NK-92 (cell line): Measurements from ENCODE around the gene HAGHL.
"Not testable (repeated sequence)": the region's sequence is repeated elsewhere in the genome, so short reads cannot be mapped to it uniquely, and the experiment has no call there.

Source experiments
- DNase-seq: peaks from one replicate; lab custom pipeline; 2025; ENCODE audit not compliant: unreplicated experiment; lab: John Stamatoyannopoulos, UW

HAGHL gene

GRCh38 chr16:751152-752006 lies 24.5 kb downstream of the HAGHL start:
- no peak for DNase-seq

- DNase-seq, result no peak
These were observed 25.1 kb downstream of the HAGHL start for GRCh38 chr16:752007-752312.

DNA sequence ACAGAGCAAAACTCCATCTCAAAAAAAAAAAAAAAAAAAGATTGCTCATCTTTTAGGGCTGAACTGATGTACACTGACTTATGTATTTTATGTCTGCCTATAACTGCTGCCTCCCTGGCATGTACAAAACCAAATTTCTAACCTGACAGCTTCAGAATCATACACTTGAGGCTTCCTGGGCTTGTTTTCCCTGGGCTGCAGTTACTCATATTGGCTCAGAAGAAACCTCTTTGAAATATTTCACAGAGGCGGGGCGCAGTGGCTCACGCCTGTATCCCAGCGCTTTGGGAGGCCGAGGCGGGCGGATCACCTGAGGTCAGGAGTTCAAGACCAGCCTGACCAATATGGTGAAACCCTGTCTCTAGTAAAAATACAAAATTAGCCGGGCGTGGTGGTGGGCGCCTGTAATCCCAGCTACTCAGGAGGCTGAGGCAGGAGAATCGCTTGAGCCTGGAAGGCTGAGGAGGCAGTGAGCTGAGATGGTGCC lies 27.3 kb downstream of the HAGHL start:
- not testable (repeated sequence) for DNase-seq

DNA sequence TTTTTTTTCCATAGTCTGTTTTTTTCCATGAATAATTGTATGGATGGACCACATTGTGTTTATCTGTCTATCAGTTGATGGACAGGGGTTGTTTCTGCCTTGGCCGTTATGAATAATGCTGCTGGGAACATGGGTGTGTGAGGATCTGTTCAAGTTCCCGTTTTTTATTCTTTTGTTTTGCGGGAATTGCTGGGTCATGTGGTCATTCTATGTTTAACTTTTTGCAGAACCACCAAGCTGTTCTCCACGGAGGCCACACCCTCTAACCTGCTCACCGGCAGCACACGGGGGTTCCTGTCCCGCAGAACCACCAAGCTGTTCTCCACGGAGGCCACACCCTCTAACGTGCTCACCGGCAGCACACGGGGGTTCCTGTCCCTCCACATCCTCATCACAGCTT lies 27.8 kb downstream of the HAGHL start:
- no peak for DNase-seq

DNA sequence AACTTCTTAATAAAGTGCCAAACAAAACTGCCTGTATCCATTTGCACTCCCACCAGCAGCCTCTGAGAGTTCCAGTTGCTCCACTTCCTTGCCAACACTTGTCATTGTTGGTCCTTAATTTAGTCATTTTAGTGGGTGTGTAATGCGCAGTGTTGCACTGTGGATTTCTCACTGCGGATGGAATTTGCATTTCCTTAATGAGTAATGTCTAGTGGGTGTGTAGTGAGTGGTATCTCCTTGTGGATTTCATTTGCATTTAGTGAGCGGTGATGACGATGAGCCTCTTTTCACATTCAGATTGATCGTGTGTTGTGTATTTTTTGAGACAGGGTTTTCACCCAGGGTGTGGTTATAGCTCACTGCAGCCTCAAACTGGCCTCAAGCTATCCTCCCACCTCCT lies 29.5 kb downstream of the HAGHL start:
- no peak for DNase-seq

DNA sequence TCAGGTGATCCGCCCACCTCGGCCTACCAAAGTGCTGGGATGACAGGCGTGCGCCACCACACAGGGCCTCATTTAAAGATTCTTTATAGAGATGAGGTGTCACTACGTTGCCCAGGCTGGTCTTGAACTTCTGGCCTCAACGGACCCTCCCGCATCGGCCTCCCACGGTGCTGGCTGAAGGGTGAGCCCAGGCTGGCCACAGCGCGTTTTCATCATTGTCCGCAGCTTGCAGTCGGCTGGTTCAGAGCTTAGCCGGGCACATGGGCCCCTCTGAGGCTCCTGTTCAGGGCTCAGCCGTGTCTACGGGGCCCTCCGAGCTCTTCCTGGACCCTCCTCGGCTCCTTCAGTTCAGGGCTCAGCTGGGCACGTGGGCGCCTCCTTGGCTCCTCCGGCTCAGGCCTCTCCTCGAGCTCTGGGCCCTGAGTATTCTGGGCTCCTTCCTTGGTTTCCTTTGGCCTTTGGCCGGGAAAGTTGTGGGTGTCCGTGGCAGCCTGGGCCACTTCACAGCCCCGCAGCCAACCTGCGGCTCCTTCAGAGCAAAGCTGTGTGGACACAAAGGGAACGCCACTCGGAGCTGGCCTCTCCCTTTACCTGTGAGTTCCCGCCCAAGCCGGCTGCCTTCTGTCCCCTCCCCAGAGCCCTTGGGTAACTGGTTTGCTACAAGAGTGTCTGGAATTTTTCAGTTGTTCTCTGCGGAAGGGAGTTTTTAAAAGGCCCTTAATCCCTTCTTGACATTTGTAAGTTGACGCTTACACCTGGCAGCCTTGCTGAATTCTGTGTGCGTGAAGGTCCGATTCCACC lies 32.4 kb downstream of the HAGHL start:
- no peak for DNase-seq

DNA sequence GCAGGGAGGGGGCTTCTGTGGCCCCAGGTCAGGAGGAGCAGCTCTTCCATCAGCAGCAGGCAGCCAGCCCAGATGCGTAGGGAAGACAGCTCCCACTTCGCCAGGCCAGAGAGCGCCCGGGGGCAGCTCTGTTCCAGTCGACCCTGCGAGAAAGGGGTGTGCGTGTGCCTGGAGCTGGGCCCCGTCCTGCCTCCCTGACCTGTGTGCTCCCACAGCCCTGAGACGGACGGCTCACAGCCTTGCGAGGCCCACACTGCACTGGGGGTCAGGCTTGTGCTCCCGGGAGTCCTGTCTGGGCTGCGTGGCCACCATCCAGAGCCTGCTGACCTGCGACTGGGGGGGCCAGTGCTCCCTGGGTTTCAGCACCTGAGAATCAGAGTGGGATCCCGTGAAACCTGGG lies 33.2 kb downstream of the HAGHL start:
- DNase-seq, result no peak

DNA sequence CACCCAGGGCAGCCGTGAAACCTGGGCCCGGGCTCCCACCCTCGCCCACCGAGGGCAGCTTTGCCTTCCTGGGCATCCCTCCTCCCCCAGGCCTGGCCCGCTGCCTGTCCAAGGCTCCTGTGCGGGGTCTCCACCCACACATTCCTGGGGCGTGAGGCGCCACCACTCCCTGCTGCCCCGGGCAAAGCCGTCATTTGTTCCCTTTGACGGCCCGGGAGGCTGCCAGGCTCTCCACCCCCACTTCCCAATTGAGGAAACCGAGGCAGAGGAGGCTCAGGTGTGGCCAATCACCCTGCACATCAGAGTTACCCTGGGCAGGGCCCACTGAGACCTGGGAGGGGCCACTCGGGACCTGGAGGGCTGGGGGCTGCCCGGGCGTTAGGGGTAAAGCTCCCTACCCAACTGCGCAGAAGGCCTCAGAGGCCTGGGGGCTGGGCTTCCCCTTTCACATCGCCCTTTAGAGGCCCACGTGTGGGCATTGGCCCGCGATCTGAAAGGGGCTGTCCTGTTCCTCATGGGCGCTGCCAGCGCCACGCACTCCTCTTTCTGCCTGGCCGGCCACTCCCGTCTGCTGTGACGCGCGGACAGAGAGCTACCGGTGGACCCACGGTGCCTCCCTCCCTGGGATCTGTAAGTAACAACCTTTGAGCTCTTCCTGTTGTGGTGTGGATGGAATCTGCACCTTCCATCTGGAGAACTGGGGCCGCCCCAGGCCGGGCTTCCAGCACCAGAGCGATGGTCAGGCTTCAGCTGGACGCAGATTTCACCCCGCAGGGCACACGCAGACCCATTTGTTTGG lies 33.8 kb downstream of the HAGHL start, which contains the start of gene MSLN:
Gene MSLN (plus strand): TSS at position 190 of the 799 bp plus-strand sequence. CDS start 1,947 bp downstream, outside the sequence.
- DNase-seq, result no peak

DNA sequence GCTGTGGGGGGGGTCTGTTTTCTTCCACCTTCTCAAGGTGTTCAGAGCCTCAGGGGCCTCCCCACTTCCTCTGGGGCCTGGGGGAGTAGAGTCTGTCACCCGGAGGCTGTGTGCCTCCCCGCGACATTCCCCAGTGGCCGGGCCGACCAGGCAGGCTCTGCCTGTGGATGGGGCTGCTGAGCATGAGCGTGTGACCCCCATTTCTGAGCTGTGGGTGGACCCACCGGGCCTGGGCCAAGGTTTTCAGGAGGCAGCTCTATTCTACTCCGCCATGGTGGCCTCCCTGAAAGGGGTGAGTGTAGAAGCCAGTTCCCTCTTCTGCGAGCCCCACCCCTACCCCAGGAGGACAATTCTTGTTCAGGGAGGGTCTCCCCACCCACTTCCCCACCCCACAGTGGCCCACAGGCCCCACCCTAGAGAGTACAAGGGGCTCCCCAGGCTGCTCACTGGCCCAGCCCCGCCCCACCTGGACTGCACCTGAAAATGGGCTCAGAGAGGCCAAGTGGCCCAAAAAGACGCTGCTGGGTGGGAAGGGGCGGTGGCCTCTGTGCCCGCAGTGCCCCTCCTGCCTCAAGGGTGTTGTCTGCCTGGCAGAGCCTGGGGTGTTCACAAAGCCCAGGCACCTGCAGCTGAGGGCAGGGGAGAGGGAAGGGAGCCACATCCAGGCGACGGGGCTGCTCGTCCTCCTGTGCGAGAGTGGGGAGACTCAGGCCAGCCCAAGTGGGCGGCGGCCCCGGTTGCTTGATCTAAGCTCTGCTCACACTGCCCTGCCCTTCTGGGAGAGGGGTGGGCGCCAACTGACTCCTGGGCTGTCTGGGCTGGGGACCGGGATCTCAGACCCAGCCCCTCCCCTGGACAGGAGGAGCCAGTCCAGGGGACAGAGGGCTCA lies 35.0 kb downstream of the HAGHL start:
- DNase-seq, result no peak

DNA sequence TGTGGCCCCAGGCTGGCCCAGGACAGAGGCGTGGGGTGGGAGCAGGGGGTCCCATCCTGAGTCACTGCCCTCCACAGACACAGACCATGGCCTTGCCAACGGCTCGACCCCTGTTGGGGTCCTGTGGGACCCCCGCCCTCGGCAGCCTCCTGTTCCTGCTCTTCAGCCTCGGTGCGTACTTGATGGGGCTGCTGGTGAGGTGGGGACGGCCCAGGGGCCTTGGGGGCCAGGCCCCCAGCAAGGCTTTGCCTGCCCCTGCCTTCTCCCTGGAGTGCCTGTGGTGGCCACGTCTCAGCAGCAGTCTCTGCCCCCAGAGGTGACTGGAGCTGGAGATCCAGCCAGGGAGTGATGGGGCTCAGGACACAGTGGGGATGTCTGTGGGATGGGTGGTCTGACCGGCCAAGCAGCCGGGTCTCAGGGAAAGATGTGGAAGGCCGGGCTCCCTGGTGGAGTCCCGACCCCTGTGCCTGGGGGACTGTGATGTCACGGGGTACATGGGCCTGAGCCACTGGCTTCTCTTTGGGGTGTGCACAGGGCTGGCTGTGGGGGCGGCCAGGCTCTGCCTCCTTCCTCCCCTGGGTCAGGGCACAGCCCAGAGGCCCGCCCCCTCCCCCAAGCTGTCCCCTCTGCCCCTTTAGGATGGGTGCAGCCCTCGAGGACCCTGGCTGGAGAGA lies 35.8 kb downstream of the HAGHL start:
- DNase-seq, result no peak

GRCh38 chr16:763369-764183 lies 36.7 kb downstream of the HAGHL start:
- DNase-seq, result no peak

- DNase-seq, result no peak
These were observed 37.4 kb downstream of the HAGHL start for GRCh38 chr16:764184-764750.

DNA sequence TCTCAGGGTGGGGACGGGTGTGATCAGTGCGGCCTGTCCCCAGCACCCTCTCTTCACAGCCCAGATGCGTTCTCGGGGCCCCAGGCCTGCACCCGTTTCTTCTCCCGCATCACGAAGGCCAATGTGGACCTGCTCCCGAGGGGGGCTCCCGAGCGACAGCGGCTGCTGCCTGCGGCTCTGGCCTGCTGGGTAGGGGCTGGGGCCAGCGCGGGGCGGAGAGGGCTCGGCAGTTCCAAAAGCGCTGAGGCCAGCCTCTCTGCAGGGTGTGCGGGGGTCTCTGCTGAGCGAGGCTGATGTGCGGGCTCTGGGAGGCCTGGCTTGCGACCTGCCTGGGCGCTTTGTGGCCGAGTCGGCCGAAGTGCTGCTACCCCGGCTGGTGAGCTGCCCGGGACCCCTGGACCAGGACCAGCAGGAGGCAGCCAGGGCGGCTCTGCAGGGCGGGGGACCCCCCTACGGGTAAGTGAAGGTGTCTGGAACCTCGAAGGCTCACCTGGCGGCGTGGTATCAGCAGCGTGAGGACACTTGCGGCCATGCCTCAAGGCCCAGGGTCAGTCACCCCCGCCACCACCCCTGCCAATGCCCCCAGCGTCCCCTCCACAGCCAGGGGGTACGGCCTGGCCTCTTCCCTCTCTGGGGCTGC lies 38.1 kb downstream of the HAGHL start:
- DNase-seq, result no peak

- DNase-seq, result no peak
These were observed 38.6 kb downstream of the HAGHL start for GRCh38 chr16:765488-765865.

DNA sequence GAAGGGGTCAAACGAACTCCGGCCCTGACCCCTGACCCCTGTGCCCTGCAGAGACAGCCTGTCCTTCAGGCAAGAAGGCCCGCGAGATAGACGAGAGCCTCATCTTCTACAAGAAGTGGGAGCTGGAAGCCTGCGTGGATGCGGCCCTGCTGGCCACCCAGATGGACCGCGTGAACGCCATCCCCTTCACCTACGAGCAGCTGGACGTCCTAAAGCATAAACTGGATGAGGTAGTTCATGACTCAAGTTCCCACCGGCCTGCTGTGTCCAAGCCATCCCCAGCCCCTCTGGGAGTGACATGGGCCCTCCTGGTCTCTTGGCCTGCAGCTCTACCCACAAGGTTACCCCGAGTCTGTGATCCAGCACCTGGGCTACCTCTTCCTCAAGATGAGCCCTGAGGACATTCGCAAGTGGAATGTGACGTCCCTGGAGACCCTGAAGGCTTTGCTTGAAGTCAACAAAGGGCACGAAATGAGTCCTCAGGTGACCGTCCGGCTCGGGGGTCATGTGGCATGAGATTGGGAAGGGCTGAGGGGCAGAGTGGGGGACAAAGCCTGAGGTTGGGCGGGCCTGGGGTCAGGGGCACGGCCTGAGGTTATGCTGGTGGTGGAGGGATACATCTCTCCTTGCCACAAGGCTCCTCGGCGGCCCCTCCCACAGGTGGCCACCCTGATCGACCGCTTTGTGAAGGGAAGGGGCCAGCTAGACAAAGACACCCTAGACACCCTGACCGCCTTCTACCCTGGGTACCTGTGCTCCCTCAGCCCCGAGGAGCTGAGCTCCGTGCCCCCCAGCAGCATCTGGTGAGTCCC lies 39.3 kb downstream of the HAGHL start:
- DNase-seq, result no peak

GRCh38 chr16:766820-767640 lies 40.1 kb downstream of the HAGHL start:
- DNase-seq, result no peak
